ENCODE measurements around the gene ASF1A. TPM values are rescaled to one million over a fixed set of nuclear protein-coding genes. Genes with fewer than 3 reads are reported as not detected.

Gene ASF1A
- total and polyA plus RNA-seq, 2 of the 13 experiments (the other 11 are each of a cell fraction or from before 2014, with no cell fraction given), result 14.5 to 49.9 TPM

DNA sequence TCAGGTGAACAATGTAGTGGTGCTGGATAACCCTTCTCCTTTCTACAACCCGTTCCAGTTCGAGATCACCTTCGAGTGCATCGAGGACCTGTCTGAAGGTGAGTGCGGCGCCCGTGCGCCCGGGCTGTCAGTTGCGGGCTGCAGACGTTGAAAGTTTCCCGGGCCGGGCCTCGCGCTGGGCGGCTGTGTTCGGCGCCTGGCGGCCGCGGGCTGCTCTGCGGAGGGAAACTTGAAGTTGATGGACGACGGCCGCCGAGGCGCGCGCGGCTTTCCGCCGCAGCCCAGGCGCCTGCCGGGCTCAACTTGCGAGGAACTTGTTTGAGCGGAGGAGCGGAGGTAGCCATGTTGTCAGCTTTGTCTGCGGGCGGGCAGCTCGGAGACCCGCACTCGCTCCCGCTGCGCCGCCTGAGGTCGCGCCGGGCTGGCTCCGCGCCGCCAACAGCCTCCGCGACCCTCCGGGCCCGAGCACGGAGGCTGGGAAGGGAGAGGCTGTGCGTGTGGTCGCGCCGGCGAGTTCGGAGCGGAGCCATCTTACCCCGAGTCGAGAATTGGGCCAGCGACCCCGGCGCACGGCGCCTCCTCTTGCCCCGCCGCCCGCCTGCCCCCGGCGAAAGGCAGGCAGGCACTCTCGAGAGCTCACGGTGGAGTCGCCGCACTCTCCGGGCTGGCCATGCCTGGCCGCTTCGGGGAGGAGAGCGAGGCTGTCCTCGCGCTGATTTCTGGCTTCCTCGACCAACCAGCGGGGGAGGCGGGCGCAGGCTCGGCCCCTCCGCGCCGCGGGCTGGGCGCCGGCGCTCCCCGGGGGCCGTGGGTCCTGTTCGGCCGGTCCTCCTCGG is 691 bp downstream of the ASF1A start (continued):
- TF ChIP-seq SOX13 (IDR thresholded peaks at IDR 0.05) (no peak), SOX13 (CRISPR knock-in tag; conservative IDR thresholded peaks at IDR 0.05 in 1 of 2, IDR thresholded peaks at IDR 0.05 in 1 of 2) (no peak), ZFP36L1 (CRISPR knock-in tag; IDR thresholded peaks at IDR 0.05) (no peak), HIVEP1 (CRISPR knock-in tag; IDR thresholded peaks at IDR 0.05) (peak; percentile 56; the same call in 1 of the 2 replicates), PHF5A (CRISPR knock-in tag; IDR thresholded peaks at IDR 0.05; ENCODE audit: low read depth, unreplicated experiment) (no peak), ZNF616 (CRISPR knock-in tag; IDR thresholded peaks at IDR 0.05; ENCODE audit: low read depth) (no peak), FOXM1 (CRISPR knock-in tag; IDR thresholded peaks at IDR 0.05) (no peak), ZBTB46 (CRISPR knock-in tag; IDR thresholded peaks at IDR 0.05; ENCODE audit: borderline replicate concordance) (peak; percentile 82), MED1 (CRISPR knock-in tag; IDR thresholded peaks at IDR 0.05) (0 out of 2 replicates have a peak, but pooled peaks have one; percentile 17), FOSL1 (CRISPR knock-in tag; IDR thresholded peaks at IDR 0.05; ENCODE audit: borderline replicate concordance) (0 out of 2 replicates have a peak, but pooled peaks have one; percentile 30), ZSCAN31 (CRISPR knock-in tag; IDR thresholded peaks at IDR 0.05; ENCODE audit: low read depth) (peak; percentile 34; the same call in 1 of the 2 replicates), ZNF547 (CRISPR knock-in tag; IDR thresholded peaks at IDR 0.05) (peak; percentile 64; the same call in 1 of the 2 replicates), ZNF816 (CRISPR knock-in tag; IDR thresholded peaks at IDR 0.05; ENCODE audit: borderline replicate concordance) (peak; percentile 30; the same call in 1 of the 2 replicates), ZMYM4 (CRISPR knock-in tag; IDR thresholded peaks at IDR 0.05) (0 out of 2 replicates have a peak, but pooled peaks have one; percentile 49), ZNF607 (CRISPR knock-in tag; IDR thresholded peaks at IDR 0.05; ENCODE audit: borderline replicate concordance) (no peak; the same call in 1 of the 2 replicates), ZNF75D (CRISPR knock-in tag; IDR thresholded peaks at IDR 0.05; ENCODE audit: borderline replicate concordance) (0 out of 2 replicates have a peak, but pooled peaks have one; percentile 10), ZNF20 (CRISPR knock-in tag; IDR thresholded peaks at IDR 0.05) (0 out of 2 replicates have a peak, but pooled peaks have one; percentile 68), SRY (CRISPR knock-in tag; IDR thresholded peaks at IDR 0.05) (no peak), CAMTA2 (CRISPR knock-in tag; IDR thresholded peaks at IDR 0.05; ENCODE audit: borderline replicate concordance) (no peak; the same call in 1 of the 2 replicates), ZNF232 (CRISPR knock-in tag; IDR thresholded peaks at IDR 0.05; ENCODE audit: borderline replicate concordance) (peak; percentile 45), TCF7L2 (IDR thresholded peaks at IDR 0.05; ENCODE audit: low read depth, low read length) (no peak), AKAP8 (CRISPR knock-in tag; IDR thresholded peaks at IDR 0.05) (peak; percentile 82)
- TF ChIP-seq, protein P1, sequence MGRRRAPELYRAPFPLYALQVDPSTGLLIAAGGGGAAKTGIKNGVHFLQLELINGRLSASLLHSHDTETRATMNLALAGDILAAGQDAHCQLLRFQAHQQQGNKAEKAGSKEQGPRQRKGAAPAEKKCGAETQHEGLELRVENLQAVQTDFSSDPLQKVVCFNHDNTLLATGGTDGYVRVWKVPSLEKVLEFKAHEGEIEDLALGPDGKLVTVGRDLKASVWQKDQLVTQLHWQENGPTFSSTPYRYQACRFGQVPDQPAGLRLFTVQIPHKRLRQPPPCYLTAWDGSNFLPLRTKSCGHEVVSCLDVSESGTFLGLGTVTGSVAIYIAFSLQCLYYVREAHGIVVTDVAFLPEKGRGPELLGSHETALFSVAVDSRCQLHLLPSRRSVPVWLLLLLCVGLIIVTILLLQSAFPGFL (CRISPR knock-in tag; IDR thresholded peaks at IDR 0.05), result no peak
- TF ChIP-seq, protein P2, sequence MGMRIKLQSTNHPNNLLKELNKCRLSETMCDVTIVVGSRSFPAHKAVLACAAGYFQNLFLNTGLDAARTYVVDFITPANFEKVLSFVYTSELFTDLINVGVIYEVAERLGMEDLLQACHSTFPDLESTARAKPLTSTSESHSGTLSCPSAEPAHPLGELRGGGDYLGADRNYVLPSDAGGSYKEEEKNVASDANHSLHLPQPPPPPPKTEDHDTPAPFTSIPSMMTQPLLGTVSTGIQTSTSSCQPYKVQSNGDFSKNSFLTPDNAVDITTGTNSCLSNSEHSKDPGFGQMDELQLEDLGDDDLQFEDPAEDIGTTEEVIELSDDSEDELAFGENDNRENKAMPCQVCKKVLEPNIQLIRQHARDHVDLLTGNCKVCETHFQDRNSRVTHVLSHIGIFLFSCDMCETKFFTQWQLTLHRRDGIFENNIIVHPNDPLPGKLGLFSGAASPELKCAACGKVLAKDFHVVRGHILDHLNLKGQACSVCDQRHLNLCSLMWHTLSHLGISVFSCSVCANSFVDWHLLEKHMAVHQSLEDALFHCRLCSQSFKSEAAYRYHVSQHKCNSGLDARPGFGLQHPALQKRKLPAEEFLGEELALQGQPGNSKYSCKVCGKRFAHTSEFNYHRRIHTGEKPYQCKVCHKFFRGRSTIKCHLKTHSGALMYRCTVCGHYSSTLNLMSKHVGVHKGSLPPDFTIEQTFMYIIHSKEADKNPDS (CRISPR knock-in tag; IDR thresholded peaks at IDR 0.05), result no peak; the same call in 1 of the 2 replicates
